Endothelial cell of umbilical vein (primary cell): ENCODE measurements around the gene LIMD2. TPM values are rescaled to one million over a fixed set of nuclear protein-coding genes. Genes with fewer than 3 reads are reported as not detected.

Experiments
- BruUV-seq: library from RNA; stranded (reverse); fragments of 400-500 nt; replicated peaks from 2 replicates; lab custom pipeline; 2021; lab: Mats Ljungman, UMichigan
- CTCF ChIA-PET: fragments of 300-600, 350-600 bp; sonication (Branson Sonifier 250); formaldehyde crosslinking; loops from one replicate; lab custom pipeline; 2021; ENCODE audit warnings: antibody characterized with exemption, inconsistent platforms; lab: Charles Lee
- POLR2A ChIA-PET: fragments of 300-600, 350-600 bp; sonication (Branson Sonifier 250); formaldehyde crosslinking; loops from one replicate; lab custom pipeline; 2021; ENCODE audit warnings: antibody characterized with exemption, inconsistent platforms; lab: Charles Lee
- DNase-seq: peaks from one replicate; pipeline ENCODE4 v3.0.0-alpha.2; 2011; ENCODE audit warnings: low read depth, low spot score
- FAIRE-seq: peaks from 2 replicates; lab custom pipeline; 2011; peaks lifted over from hg19 to GRCh38; lab: Jason Lieb, UNC
- H2AFZ ChIP-seq: 2 replicates; pipeline ENCODE4 v1.6.0; 2012; ENCODE audit warnings: low read depth, low read length, control low read depth, inconsistent platforms
- H3K27ac ChIP-seq: 2 replicates; pipeline ENCODE4 v1.5.1; 2011; ENCODE audit warnings: low read depth, mild to moderate bottlenecking, control low read depth, low read length, moderate library complexity; ENCODE audit not compliant: insufficient read depth
- H3K27me3 ChIP-seq, 2 experiments: 2 replicates each; pipeline versions ENCODE4 v1.6.0 to v1.6.1; 2011; ENCODE audit warnings: low read length in 2 of 2, mixed read lengths in 1 of 2; ENCODE audit not compliant: control insufficient read depth in 2 of 2, insufficient read depth in 2 of 2
- H3K36me3 ChIP-seq, 2 experiments: 2 replicates in 1 of 2; 3 replicates in 1 of 2; pipeline ENCODE4 v1.5.1; 2011; ENCODE audit warnings: low read length in 2 of 2, mild to moderate bottlenecking in 1 of 2, moderate library complexity in 1 of 2; ENCODE audit not compliant: control insufficient read depth in 2 of 2, insufficient read depth in 2 of 2; ENCODE audit errors: extremely low read depth in 1 of 2
- H3K4me1 ChIP-seq: 3 replicates; pipeline ENCODE4 v1.5.1; 2011; ENCODE audit warnings: mild to moderate bottlenecking, low read length; ENCODE audit not compliant: control insufficient read depth, insufficient read depth; ENCODE audit errors: extremely low read depth
- H3K4me2 ChIP-seq: 2 replicates; pipeline ENCODE4 v1.6.1; 2011; ENCODE audit warnings: low read length, control low read depth, mixed read lengths; ENCODE audit not compliant: insufficient read depth
- H3K4me3 ChIP-seq, 3 experiments: fragments of 200-600 bp in 1 of 3; sonication (generic), shearing (Covaris generic) in 1 of 3; replicated peaks in 1 of 3; 2 replicates each; pipeline ENCODE4 v1.5.1; 2011 to 2016; ENCODE audit warnings: control low read depth in 3 of 3, low read length in 3 of 3, mild to moderate bottlenecking in 2 of 3, inconsistent platforms in 1 of 3, low read depth in 1 of 3, moderate library complexity in 1 of 3; ENCODE audit not compliant: insufficient read depth in 1 of 3
- H3K79me2 ChIP-seq: 2 replicates; pipeline ENCODE4 v1.6.0; 2012; ENCODE audit warnings: low read length, inconsistent platforms; ENCODE audit not compliant: control insufficient read depth, insufficient read depth
- H3K9ac ChIP-seq: replicated peaks from 2 replicates; pipeline ENCODE3; 2011; ENCODE audit warnings: low read length, control low read depth; ENCODE audit not compliant: insufficient read depth; ENCODE audit errors: extremely low read depth
- H3K9me1 ChIP-seq: replicated peaks from 3 replicates; pipeline ENCODE4 v1.6.0; 2011; ENCODE audit warnings: mild to moderate bottlenecking, low read length; ENCODE audit not compliant: control insufficient read depth, insufficient read depth; ENCODE audit errors: extremely low read depth
- H3K9me3 ChIP-seq: replicated peaks from 2 replicates; pipeline ENCODE4 v1.5.1; 2012; ENCODE audit warnings: low read length, inconsistent platforms; ENCODE audit not compliant: control insufficient read depth, insufficient read depth
- H4K20me1 ChIP-seq: replicated peaks from 2 replicates; pipeline ENCODE3; 2011; ENCODE audit warnings: mild to moderate bottlenecking, low read length; ENCODE audit not compliant: control insufficient read depth, insufficient read depth; ENCODE audit errors: extremely low read depth
- CTCF ChIP-seq, 2 donors: IDR thresholded peaks; 1 replicate in 1 of 2; 2 replicates in 1 of 2; pipeline ENCODE4 v1.5.1; 2011; ENCODE audit warnings: low read length in 2 of 2, mild to moderate bottlenecking in 2 of 2, moderate library complexity in 2 of 2, control low read depth in 1 of 2, inconsistent platforms in 1 of 2, low read depth in 1 of 2; ENCODE audit not compliant: insufficient read depth in 1 of 2; ENCODE audit errors: extremely low read depth in 1 of 2
- EZH2 ChIP-seq: IDR thresholded peaks from 2 replicates; pipeline ENCODE4 v1.6.1; 2012; ENCODE audit warnings: borderline replicate concordance, low read depth, mild to moderate bottlenecking, moderate library complexity, low read length, inconsistent platforms; ENCODE audit not compliant: severe bottlenecking
- FOS ChIP-seq: IDR thresholded peaks from 2 replicates; pipeline ENCODE4 v1.6.1; 2011; ENCODE audit warnings: mild to moderate bottlenecking, low read length, moderate library complexity, borderline replicate concordance; ENCODE audit not compliant: insufficient read depth
- MYC ChIP-seq: IDR thresholded peaks from one replicate; pipeline ENCODE4 v1.6.1; 2011; ENCODE audit warnings: mild to moderate bottlenecking, low read depth, low read length
- dilution Hi-C: fragments of 300-500 bp; cut with MboI; formaldehyde crosslinking; loops from one replicate; pipeline ENCODE4 v1.15.0; 2019; ENCODE audit warnings: low sequenced_read_pairs; ENCODE audit not compliant: extremely low pct_ligation_motif_present
- intact Hi-C: fragments of 100-400 bp; cut with micrococcal nuclease; formaldehyde crosslinking; loops from one replicate; pipeline ENCODE4 v1.10.0; 2022
- polyA plus RNA-seq, 4 experiments: library from polyadenylated mRNA; depleted of rRNA in 3 of 4; stranded (reverse) in 3 of 4; unstranded in 1 of 4; fragments of >200 nt; gene quantifications; 2 replicates each; pipeline versions ENCODE4 v1.2.1 to v1.2.3, GENCODE V29; 2011 to 2012; ENCODE audit warnings: missing spikeins in 1 of 4
- total RNA-seq: library from RNA; stranded (reverse); gene quantifications from 2 replicates; pipeline ENCODE4 v1.2.3, GENCODE V29; 2021

LIMD2 gene
- total and polyA plus RNA-seq, 2 donors (not counting 3 experiments of a cell fraction or from before 2014, with no cell fraction given) = 69.0 to 83.9 TPM

- H3K4me3 ChIP-seq = no peak overlapping the region
- BruUV-seq = no TSS peak
- DNase-seq (no peak), FAIRE-seq (no peak)
- H2AFZ ChIP-seq = no peak overlapping the region
- no peak overlapping the region for H3K9ac ChIP-seq
- H3K36me3 ChIP-seq = peaks cover 4 to 59% of the 10 kb centered on the region in 2 experiments
- ChIA-PET POLR2A (interaction anchor here (1.1 kb wide), 1 partner anchor 17 kb away, joined by 3 read pairs; no protein-coding TSS in a partner anchor), CTCF (interaction anchor here (2.4 to 6.6 kb wide), 2 partner anchors 18 to 268 kb away, joined by 12 to 36 read pairs; no protein-coding TSS in a partner anchor)
- no peaks in the 10 kb centered on the region for H3K9me3 ChIP-seq
- no peaks in the 10 kb centered on the region for H3K27me3 ChIP-seq
- H4K20me1 ChIP-seq = no peaks in the 10 kb centered on the region
- H3K79me2 ChIP-seq = no peaks in the 10 kb centered on the region
- no peak overlapping the region for H3K4me2 ChIP-seq
- dilution Hi-C loops = no loop called here
- no peak overlapping the region for H3K27ac ChIP-seq
- no peak for TF ChIP-seq EZH2
- no peak for TF ChIP-seq MYC
- TF ChIP-seq FOS = no peak
- TF ChIP-seq CTCF (IDR thresholded peaks at IDR 0.05; ENCODE audit: extremely low read depth in 1 of 2, insufficient read depth in 1 of 2, low read depth in 1 of 2, low read length in 2 of 2) = no peak
- H3K4me1 ChIP-seq = peaks cover 6% of the 10 kb centered on the region
- intact Hi-C loops = no loop called here
- H3K9me1 ChIP-seq = no peaks in the 10 kb centered on the region
Observed at GRCh38 chr17:63693411-63694113, 6.4 kb downstream of the LIMD2 start.
